NCI-H774 (cell line): ENCODE measurements around the gene SLC25A42.
"Not testable (repeated sequence)": the region's sequence is repeated elsewhere in the genome, so short reads cannot be mapped to it uniquely, and the experiment has no call there.

Experiments used
- DNase-seq: peaks from one replicate; lab custom pipeline; 2025; lab: John Stamatoyannopoulos, UW

SLC25A42 gene

GRCh38 chr19:19068659-19069654 lies 5.2 kb downstream of the SLC25A42 start:
- no peak for DNase-seq

GRCh38 chr19:19071897-19072296 lies 8.1 kb downstream of the SLC25A42 start:
- no peak for DNase-seq

- DNase-seq: no peak
Observed at GRCh38 chr19:19074196-19074882, 10.5 kb downstream of the SLC25A42 start.

- DNase-seq: no peak
Observed at GRCh38 chr19:19075126-19075525, 11.3 kb downstream of the SLC25A42 start.

- DNase-seq: no peak
Observed at GRCh38 chr19:19076476-19076875, 12.7 kb downstream of the SLC25A42 start.

GRCh38 chr19:19077103-19077502 lies 13.3 kb downstream of the SLC25A42 start:
- DNase-seq: no peak

GRCh38 chr19:19078801-19079200 lies 15.0 kb downstream of the SLC25A42 start:
- DNase-seq: no peak

GRCh38 chr19:19079571-19079970 lies 15.8 kb downstream of the SLC25A42 start:
- no peak for DNase-seq

- DNase-seq: no peak
Observed at GRCh38 chr19:19081642-19082151, 17.9 kb downstream of the SLC25A42 start.

- DNase-seq: no peak
Observed at GRCh38 chr19:19083413-19084178, 19.8 kb downstream of the SLC25A42 start.

- DNase-seq: no peak
Observed at GRCh38 chr19:19087676-19088075, 23.9 kb downstream of the SLC25A42 start.

GRCh38 chr19:19094513-19094912 lies 30.7 kb downstream of the SLC25A42 start:
- no peak for DNase-seq

- DNase-seq: no peak
Observed at GRCh38 chr19:19095691-19096090, 31.9 kb downstream of the SLC25A42 start.

- no peak for DNase-seq
Observed at GRCh38 chr19:19096641-19097627, 33.1 kb downstream of the SLC25A42 start.

GRCh38 chr19:19098084-19098702 lies 34.4 kb downstream of the SLC25A42 start:
- DNase-seq: no peak

- no peak for DNase-seq
Observed at GRCh38 chr19:19098703-19099632, 35.2 kb downstream of the SLC25A42 start.

GRCh38 chr19:19101540-19101939 lies 37.7 kb downstream of the SLC25A42 start:
- DNase-seq: no peak

- DNase-seq: not testable (repeated sequence)
Observed at GRCh38 chr19:19102566-19102965, 38.8 kb downstream of the SLC25A42 start.

GRCh38 chr19:19103167-19103566 lies 39.4 kb downstream of the SLC25A42 start:
- DNase-seq: no peak
